ENCODE results near the gene MCRS1. TPM values are rescaled to one million over a fixed set of nuclear protein-coding genes. Genes with fewer than 3 reads are reported as not detected.

MCRS1 gene
- total RNA-seq, 4 donors from 2014 or later: 42.4 to 73.6 (median 61.1) TPM

- no peaks in the 10 kb centered on the region for H3K27me3 ChIP-seq
- WGBS: 72% methylated on average over 6 of the region's 6 CpGs
- H3K9me3 ChIP-seq: no peaks in the 10 kb centered on the region
- no peak for DNase-seq (ENCODE audit: low spot score in 2 of 2)
- TF ChIP-seq POLR2A (IDR thresholded peaks at IDR 0.05) (no peak), POLR2AphosphoS5 (IDR thresholded peaks at IDR 0.05) (no peak), EP300 (IDR thresholded peaks at IDR 0.05) (no peak)
- TF ChIP-seq, protein P1, sequence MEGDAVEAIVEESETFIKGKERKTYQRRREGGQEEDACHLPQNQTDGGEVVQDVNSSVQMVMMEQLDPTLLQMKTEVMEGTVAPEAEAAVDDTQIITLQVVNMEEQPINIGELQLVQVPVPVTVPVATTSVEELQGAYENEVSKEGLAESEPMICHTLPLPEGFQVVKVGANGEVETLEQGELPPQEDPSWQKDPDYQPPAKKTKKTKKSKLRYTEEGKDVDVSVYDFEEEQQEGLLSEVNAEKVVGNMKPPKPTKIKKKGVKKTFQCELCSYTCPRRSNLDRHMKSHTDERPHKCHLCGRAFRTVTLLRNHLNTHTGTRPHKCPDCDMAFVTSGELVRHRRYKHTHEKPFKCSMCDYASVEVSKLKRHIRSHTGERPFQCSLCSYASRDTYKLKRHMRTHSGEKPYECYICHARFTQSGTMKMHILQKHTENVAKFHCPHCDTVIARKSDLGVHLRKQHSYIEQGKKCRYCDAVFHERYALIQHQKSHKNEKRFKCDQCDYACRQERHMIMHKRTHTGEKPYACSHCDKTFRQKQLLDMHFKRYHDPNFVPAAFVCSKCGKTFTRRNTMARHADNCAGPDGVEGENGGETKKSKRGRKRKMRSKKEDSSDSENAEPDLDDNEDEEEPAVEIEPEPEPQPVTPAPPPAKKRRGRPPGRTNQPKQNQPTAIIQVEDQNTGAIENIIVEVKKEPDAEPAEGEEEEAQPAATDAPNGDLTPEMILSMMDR (IDR thresholded peaks at IDR 0.05): no peak
- H3K36me3 ChIP-seq: peaks cover 77% of the 10 kb centered on the region
- no peak overlapping the region for H3K4me3 ChIP-seq
- peaks cover 15% of the 10 kb centered on the region for H3K4me1 ChIP-seq
- no peak overlapping the region for H3K27ac ChIP-seq
Measured at GRCh38 chr12:49562831-49563230, 5.1 kb downstream of the MCRS1 start.

- 76% methylated on average over 6 of the region's 6 CpGs for WGBS
- Histone ChIP-seq H3K4me3 (no peak overlapping the region), H3K27ac (no peak overlapping the region), H3K9me3 (no peaks in the 10 kb centered on the region), H3K4me1 (peaks cover 13% of the 10 kb centered on the region), H3K36me3 (peaks cover 83% of the 10 kb centered on the region), H3K27me3 (no peaks in the 10 kb centered on the region)
- TF ChIP-seq POLR2A (IDR thresholded peaks at IDR 0.05): no peak
- TF ChIP-seq, protein P1 (IDR thresholded peaks at IDR 0.05): no peak
- TF ChIP-seq EP300 (IDR thresholded peaks at IDR 0.05): no peak
- TF ChIP-seq POLR2AphosphoS5 (IDR thresholded peaks at IDR 0.05): no peak
- no peak for DNase-seq (ENCODE audit: low spot score in 2 of 2)
Measured at GRCh38 chr12:49562233-49562632, 5.7 kb downstream of the MCRS1 start.

GRCh38 chr12:49560695-49561094 lies 7.2 kb downstream of the MCRS1 start:
- Histone ChIP-seq H3K4me1 (no peaks in the 10 kb centered on the region), H3K27me3 (no peaks in the 10 kb centered on the region), H3K36me3 (peaks cover 97% of the 10 kb centered on the region), H3K9me3 (no peaks in the 10 kb centered on the region), H3K4me3 (no peak overlapping the region), H3K27ac (no peak overlapping the region)
- WGBS: 86% methylated on average over 7 of the region's 7 CpGs
- no peak for DNase-seq (ENCODE audit: low spot score in 2 of 2)
- TF ChIP-seq, protein P1 (IDR thresholded peaks at IDR 0.05): no peak
- TF ChIP-seq POLR2A (IDR thresholded peaks at IDR 0.05): no peak
- TF ChIP-seq EP300 (IDR thresholded peaks at IDR 0.05): no peak
- TF ChIP-seq POLR2AphosphoS5 (IDR thresholded peaks at IDR 0.05): no peak

DNA sequence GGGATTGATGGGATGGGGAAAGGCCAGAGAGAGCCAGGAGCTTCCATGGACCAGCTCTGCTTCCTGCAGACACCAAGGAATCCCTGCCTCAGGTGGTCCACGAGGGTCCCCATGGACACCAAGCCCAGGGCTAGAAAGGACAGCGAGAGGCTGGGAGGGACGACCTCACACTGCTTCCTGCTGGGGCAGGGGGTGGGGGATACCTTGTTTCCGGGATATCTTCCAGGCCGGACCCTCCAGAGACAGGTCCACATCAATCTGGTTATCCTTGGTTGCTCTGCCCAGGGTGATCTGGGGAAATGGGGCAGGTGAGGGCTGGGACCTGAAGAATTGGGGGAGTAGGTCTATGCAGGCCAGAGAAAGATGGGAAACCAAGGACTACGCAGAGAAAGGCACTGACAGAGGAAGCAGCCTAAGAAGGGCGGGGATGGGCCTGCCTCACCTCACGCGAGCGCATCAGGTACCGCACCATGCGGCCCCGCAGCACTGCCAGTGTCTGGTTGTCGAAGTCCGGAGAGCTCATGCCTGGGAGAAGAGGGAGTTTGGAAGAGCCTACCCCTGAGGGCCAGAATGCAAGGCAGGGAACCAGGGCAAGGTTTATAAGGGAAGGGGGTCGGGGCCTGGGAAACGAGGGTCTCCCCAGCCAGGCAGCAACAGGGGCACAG lies 8.8 kb downstream of the MCRS1 start:
- H3K4me1 ChIP-seq: no peaks in the 10 kb centered on the region
- DNase-seq (ENCODE audit: low spot score in 2 of 2): no peak
- TF ChIP-seq EP300 (IDR thresholded peaks at IDR 0.05) (no peak), POLR2A (IDR thresholded peaks at IDR 0.05) (no peak)
- TF ChIP-seq, protein P1 (IDR thresholded peaks at IDR 0.05): no peak
- no peak overlapping the region for H3K27ac ChIP-seq
- no peak overlapping the region for H3K4me3 ChIP-seq
- no peaks in the 10 kb centered on the region for H3K27me3 ChIP-seq
- WGBS: 89% methylated on average over 17 of the region's 17 CpGs
- H3K36me3 ChIP-seq: peaks cover 82% of the 10 kb centered on the region
- H3K9me3 ChIP-seq: no peaks in the 10 kb centered on the region

GRCh38 chr12:49558526-49558925 lies 9.4 kb downstream of the MCRS1 start:
- WGBS: 83% methylated on average over 6 of the region's 13 CpGs
- Histone ChIP-seq H3K4me3 (no peak overlapping the region), H3K4me1 (no peaks in the 10 kb centered on the region), H3K27me3 (no peaks in the 10 kb centered on the region), H3K9me3 (no peaks in the 10 kb centered on the region), H3K36me3 (peaks cover 76% of the 10 kb centered on the region), H3K27ac (no peak overlapping the region)
- no peak for DNase-seq (ENCODE audit: low spot score in 2 of 2)
- TF ChIP-seq POLR2A (IDR thresholded peaks at IDR 0.05) (no peak), EP300 (IDR thresholded peaks at IDR 0.05) (no peak), POLR2AphosphoS5 (IDR thresholded peaks at IDR 0.05) (no peak)
- TF ChIP-seq, protein P1 (IDR thresholded peaks at IDR 0.05): no peak
